Stimulated activated effector memory CD8-positive, alpha-beta T cell treated with anti-CD3 and anti-CD28 coated beads, Interleukin-12 subunit alpha, Interleukin-12 subunit beta, amount 100 ng/mL, for 72 hours (primary cell): ENCODE measurements around the gene KIZ.

Experiments
- ATAC-seq: fragments of 150-1000 bp; cut with Tn5 transposase; 2 replicates; pipeline ENCODE4 v1.10.0; 2021
- DNase-seq, 2 donors: peaks; one replicate each; pipeline ENCODE4 v3.0.0; 2021 to 2022; ENCODE audit warnings: low spot score in 2 of 2
- H3K27ac Mint-ChIP-seq: one replicate; pipeline ENCODE4 v1.8.0; 2022; ENCODE audit warnings: mild to moderate bottlenecking, mixed read lengths
- H3K36me3 Mint-ChIP-seq: one replicate; pipeline ENCODE4 v1.8.0; 2022; ENCODE audit warnings: mild to moderate bottlenecking, mixed read lengths
- H3K4me1 Mint-ChIP-seq: one replicate; pipeline ENCODE4 v1.8.0; 2022; ENCODE audit warnings: mixed read lengths
- H3K4me3 Mint-ChIP-seq: one replicate; pipeline ENCODE4 v1.8.0; 2022; ENCODE audit warnings: mild to moderate bottlenecking, mixed read lengths
- H3K9me3 Mint-ChIP-seq: one replicate; pipeline ENCODE4 v1.8.0; 2022; ENCODE audit warnings: mixed read lengths

The KIZ gene

GRCh38 chr20:21206584-21206983 lies 80.7 kb downstream of the KIZ start:
- Mint-ChIP-seq H3K27ac (no peak overlapping the region), H3K4me3 (no peak overlapping the region), H3K4me1 (no peaks in the 10 kb centered on the region), H3K9me3 (no peaks in the 10 kb centered on the region), H3K36me3 (peaks cover 9% of the 10 kb centered on the region)
- ATAC-seq (no peak), DNase-seq (no peak)

- no peaks in the 10 kb centered on the region for H3K9me3 Mint-ChIP-seq
- DNase-seq: no peak
- H3K27ac Mint-ChIP-seq: no peak overlapping the region
- no peak for ATAC-seq
- H3K36me3 Mint-ChIP-seq: peaks cover 9% of the 10 kb centered on the region
- no peak overlapping the region for H3K4me3 Mint-ChIP-seq
- no peaks in the 10 kb centered on the region for H3K4me1 Mint-ChIP-seq
These were observed 83.1 kb downstream of the KIZ start for GRCh38 chr20:21208999-21209398.

DNA sequence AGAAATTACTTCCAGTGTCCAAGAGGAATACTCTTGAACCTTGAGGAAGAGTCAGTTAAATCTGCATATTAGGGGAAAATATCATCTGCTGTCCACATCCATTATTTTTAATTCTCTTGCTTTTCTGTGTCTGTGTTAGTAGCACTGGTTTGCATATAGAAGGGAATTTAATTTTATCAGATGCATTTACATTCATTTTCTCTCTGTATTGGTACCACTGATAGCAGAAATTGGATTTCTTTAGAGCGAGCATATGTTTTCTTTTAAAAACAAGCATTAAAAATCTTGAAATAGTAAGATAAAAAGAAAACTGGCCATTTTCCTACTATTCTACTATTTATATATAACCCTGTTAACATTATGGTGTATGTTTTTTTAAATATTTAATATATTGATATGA lies 83.8 kb downstream of the KIZ start:
- H3K4me1 Mint-ChIP-seq: no peaks in the 10 kb centered on the region
- H3K4me3 Mint-ChIP-seq: no peak overlapping the region
- no peaks in the 10 kb centered on the region for H3K9me3 Mint-ChIP-seq
- H3K27ac Mint-ChIP-seq: no peak overlapping the region
- H3K36me3 Mint-ChIP-seq: peaks cover 9% of the 10 kb centered on the region
- ATAC-seq (no peak), DNase-seq (no peak)

DNA sequence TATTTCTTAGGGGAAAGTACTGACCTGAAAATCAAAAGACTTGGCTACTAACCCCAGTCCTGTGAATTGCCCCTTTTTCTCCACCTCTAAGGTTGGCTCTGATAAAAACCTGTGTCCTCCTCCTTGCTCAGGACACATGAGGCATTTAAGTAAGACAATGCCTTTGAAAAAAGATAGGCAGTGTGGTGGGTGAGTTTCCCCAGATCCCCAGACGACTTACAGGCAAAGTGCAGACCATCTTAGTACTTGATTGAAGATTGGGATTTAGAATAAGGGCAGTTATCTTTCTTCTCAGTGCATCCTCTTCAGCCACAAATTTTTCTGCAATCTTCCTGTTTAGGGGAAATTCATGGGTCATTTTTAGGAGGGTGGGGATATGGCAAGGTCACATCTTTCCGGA lies 87.8 kb downstream of the KIZ start:
- no peak for ATAC-seq
- DNase-seq: no peak
- H3K27ac Mint-ChIP-seq: peak overlapping the region; percentile 26
- no peaks in the 10 kb centered on the region for H3K4me1 Mint-ChIP-seq
- H3K9me3 Mint-ChIP-seq: no peaks in the 10 kb centered on the region
- H3K36me3 Mint-ChIP-seq: no peaks in the 10 kb centered on the region
- H3K4me3 Mint-ChIP-seq: no peak overlapping the region

DNA sequence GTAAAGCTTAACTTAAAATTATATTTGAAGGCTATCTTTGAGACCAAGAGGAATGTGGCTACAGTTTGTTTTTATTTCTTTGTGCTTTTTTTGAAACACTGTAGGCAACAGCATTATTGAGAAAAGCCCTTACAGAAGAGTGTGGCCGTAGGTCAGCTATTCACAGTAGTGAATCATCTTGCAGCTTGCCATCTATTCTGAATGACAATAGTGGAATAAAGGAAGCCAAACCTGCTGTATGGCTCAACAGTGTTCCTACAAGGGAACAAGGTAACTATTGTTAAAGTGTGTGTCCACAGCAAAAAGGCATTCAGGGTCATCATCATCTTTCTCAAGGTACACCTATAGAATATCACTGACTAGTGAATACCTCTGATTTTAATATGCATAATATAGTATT lies 88.5 kb downstream of the KIZ start:
- Mint-ChIP-seq H3K4me3 (no peak overlapping the region), H3K36me3 (no peaks in the 10 kb centered on the region), H3K9me3 (no peaks in the 10 kb centered on the region), H3K4me1 (no peaks in the 10 kb centered on the region), H3K27ac (no peak overlapping the region)
- DNase-seq (no peak), ATAC-seq (no peak)

DNA sequence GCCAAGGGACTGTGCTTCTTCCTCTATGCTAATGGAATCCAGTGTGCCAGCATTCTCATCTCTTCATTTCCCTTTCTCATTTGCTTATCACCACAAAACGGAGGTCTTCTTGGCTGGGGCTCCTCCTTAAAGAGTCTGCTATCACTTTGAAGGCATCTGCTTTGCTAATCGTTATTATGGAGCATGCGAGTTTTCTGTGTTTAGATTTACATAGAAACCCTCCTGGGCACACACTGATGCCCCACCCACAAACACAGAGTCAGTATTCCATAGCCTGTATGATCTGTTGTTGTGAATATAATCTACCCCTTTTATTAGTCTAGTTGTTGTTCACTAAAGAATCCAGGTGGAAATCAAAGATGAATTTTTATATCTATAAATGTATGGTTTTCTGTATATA lies 93.8 kb downstream of the KIZ start:
- no peak for ATAC-seq
- Mint-ChIP-seq H3K4me3 (no peak overlapping the region), H3K36me3 (peaks cover 18% of the 10 kb centered on the region), H3K4me1 (no peaks in the 10 kb centered on the region), H3K9me3 (no peaks in the 10 kb centered on the region), H3K27ac (no peak overlapping the region)
- no peak for DNase-seq

GRCh38 chr20:21224217-21224616 lies 98.3 kb downstream of the KIZ start:
- DNase-seq (no peak), ATAC-seq (no peak)
- H3K27ac Mint-ChIP-seq: no peak overlapping the region
- no peaks in the 10 kb centered on the region for H3K9me3 Mint-ChIP-seq
- no peaks in the 10 kb centered on the region for H3K4me1 Mint-ChIP-seq
- peaks cover 30% of the 10 kb centered on the region for H3K36me3 Mint-ChIP-seq
- no peak overlapping the region for H3K4me3 Mint-ChIP-seq

GRCh38 chr20:21225215-21225947 lies 99.5 kb downstream of the KIZ start:
- no peak overlapping the region for H3K27ac Mint-ChIP-seq
- peaks cover 39% of the 10 kb centered on the region for H3K36me3 Mint-ChIP-seq
- ATAC-seq: no peak
- DNase-seq: no peak
- H3K4me1 Mint-ChIP-seq: no peaks in the 10 kb centered on the region
- H3K4me3 Mint-ChIP-seq: no peak overlapping the region
- H3K9me3 Mint-ChIP-seq: no peaks in the 10 kb centered on the region

- ATAC-seq: no peak
- H3K36me3 Mint-ChIP-seq: peaks cover 36% of the 10 kb centered on the region
- DNase-seq: no peak
- H3K4me1 Mint-ChIP-seq: no peaks in the 10 kb centered on the region
- H3K27ac Mint-ChIP-seq: no peak overlapping the region
- H3K4me3 Mint-ChIP-seq: no peak overlapping the region
- no peaks in the 10 kb centered on the region for H3K9me3 Mint-ChIP-seq
These were observed 102.6 kb downstream of the KIZ start for GRCh38 chr20:21228511-21228910.

GRCh38 chr20:21229163-21229562 lies 103.3 kb downstream of the KIZ start:
- peaks cover 30% of the 10 kb centered on the region for H3K36me3 Mint-ChIP-seq
- no peak overlapping the region for H3K4me3 Mint-ChIP-seq
- H3K9me3 Mint-ChIP-seq: no peaks in the 10 kb centered on the region
- ATAC-seq: no peak
- no peak for DNase-seq
- H3K4me1 Mint-ChIP-seq: no peaks in the 10 kb centered on the region
- no peak overlapping the region for H3K27ac Mint-ChIP-seq

GRCh38 chr20:21230220-21230619 lies 104.3 kb downstream of the KIZ start:
- ATAC-seq: no peak
- DNase-seq: no peak
- no peak overlapping the region for H3K4me3 Mint-ChIP-seq
- no peaks in the 10 kb centered on the region for H3K9me3 Mint-ChIP-seq
- no peaks in the 10 kb centered on the region for H3K4me1 Mint-ChIP-seq
- no peak overlapping the region for H3K27ac Mint-ChIP-seq
- peaks cover 37% of the 10 kb centered on the region for H3K36me3 Mint-ChIP-seq

GRCh38 chr20:21230686-21231085 lies 104.8 kb downstream of the KIZ start:
- Mint-ChIP-seq H3K4me1 (peaks cover under 1% of the 10 kb centered on the region), H3K4me3 (no peak overlapping the region), H3K36me3 (peaks cover 37% of the 10 kb centered on the region), H3K27ac (no peak overlapping the region), H3K9me3 (no peaks in the 10 kb centered on the region)
- no peak for DNase-seq
- no peak for ATAC-seq

GRCh38 chr20:21232546-21233280 lies 106.8 kb downstream of the KIZ start:
- DNase-seq (no peak), ATAC-seq (no peak)
- Mint-ChIP-seq H3K36me3 (peaks cover 37% of the 10 kb centered on the region), H3K4me3 (no peak overlapping the region), H3K9me3 (no peaks in the 10 kb centered on the region), H3K4me1 (peaks cover 5% of the 10 kb centered on the region), H3K27ac (no peak overlapping the region)

DNA sequence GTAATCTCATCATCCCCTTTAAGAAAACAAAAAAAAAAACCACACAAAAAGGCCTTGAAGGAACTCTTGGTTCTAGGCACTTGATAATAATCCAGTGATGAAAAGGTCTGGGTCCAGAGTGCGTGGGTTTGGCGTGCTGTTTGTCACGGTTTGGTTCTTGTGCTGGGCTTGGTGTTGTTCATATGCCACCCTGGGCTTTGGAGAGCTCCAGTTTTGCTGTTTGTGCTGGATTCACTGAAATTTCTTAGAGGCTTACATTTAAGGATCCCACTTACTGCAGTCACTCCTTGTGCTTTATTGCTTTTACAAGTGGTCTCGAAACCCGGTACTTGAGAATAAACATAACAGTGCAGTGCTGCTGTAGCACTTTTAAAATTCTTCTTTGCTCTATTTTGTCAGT lies 108.4 kb downstream of the KIZ start:
- DNase-seq (no peak), ATAC-seq (no peak)
- peaks cover 5% of the 10 kb centered on the region for H3K4me1 Mint-ChIP-seq
- H3K4me3 Mint-ChIP-seq: no peak overlapping the region
- H3K36me3 Mint-ChIP-seq: peaks cover 31% of the 10 kb centered on the region
- no peak overlapping the region for H3K27ac Mint-ChIP-seq
- no peaks in the 10 kb centered on the region for H3K9me3 Mint-ChIP-seq

DNA sequence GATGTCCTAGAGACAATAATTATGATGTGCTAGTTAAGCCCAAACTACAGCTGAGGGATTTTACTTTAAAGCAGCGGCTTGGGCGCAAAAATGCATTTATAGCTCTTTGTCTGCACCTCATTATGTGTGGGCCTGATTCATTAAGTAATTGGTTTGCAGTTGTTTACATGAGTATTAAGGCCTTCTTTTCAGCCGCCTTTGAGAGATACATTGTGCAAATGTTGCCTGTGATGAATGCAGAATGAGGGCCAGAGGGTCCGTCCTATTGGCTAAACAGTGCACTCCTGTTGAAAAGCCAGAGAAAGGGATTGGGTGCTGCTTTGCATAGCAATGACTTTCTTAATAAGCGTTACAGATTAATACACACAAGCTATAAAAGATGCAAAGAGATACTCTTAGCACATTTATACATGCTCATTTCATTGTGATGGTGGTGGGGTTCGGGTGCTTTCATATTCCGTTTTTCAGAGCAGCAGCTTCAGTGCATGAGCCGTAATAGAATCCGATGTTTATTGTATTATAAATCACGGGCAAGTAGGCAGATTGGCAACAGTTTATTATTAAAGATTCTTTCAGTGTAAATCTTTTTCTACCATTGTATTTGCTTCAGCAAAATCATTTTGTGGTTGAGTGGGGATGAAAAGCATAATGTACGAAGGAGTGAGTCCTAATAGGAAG lies 109.1 kb downstream of the KIZ start:
- peaks cover 26% of the 10 kb centered on the region for H3K36me3 Mint-ChIP-seq
- no peak overlapping the region for H3K27ac Mint-ChIP-seq
- no peaks in the 10 kb centered on the region for H3K9me3 Mint-ChIP-seq
- ATAC-seq (no peak), DNase-seq (no peak)
- peaks cover 5% of the 10 kb centered on the region for H3K4me1 Mint-ChIP-seq
- no peak overlapping the region for H3K4me3 Mint-ChIP-seq
